NCI-H2029 treated with DMSO at 0.1 percent for 48 hours (cell line): ENCODE data around the gene WNT3A.
A peak's percentile ranks its signal among the peaks of the same experiment; 100 is the strongest.

ENCODE experiments used
- DNase-seq: peaks from one replicate; lab custom pipeline; 2025; lab: John Stamatoyannopoulos, UW

Gene WNT3A

GRCh38 chr1:228101614-228101993 is 94.8 kb downstream of the WNT3A start:
- no peak for DNase-seq

DNA sequence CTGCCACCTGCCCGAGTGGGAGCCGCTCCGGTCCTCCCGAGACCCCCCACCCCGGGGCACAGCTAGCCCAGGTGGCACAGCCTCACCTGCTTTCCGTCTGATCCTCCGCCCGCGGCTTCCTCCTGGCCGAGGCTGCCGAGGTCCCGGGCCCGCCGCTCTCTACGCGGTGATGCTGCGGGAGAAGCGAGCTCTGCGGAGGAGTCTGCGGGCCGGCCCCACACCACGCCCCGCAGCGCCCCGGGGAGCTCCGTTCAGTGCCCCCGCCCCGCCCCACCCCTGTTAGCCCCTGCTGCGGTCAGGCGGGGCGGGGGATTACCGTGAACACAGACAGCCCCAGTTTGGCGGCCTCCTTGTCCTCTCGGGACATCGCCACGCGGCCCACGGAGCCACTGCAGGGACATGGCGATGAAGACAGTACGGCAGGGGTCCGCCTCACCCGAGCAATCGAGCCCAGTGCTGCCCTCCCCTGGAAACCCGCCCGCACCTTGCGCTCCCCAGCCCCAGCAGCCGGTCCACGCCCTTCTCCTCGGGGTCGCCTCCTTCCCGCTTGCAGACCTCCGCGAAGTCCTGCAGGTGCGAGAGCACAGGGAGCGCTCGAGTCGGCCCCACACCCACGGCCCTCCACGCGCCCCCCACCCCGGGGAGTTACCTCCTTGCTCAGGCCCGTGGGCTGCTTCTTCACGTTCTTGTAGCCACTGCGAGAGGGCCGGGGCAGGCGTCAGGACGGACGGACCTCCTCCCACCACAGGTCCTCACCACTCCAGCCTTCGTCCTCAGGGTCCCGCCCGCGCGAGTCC is 95.4 kb downstream of the WNT3A start:
- no peak for DNase-seq

DNA sequence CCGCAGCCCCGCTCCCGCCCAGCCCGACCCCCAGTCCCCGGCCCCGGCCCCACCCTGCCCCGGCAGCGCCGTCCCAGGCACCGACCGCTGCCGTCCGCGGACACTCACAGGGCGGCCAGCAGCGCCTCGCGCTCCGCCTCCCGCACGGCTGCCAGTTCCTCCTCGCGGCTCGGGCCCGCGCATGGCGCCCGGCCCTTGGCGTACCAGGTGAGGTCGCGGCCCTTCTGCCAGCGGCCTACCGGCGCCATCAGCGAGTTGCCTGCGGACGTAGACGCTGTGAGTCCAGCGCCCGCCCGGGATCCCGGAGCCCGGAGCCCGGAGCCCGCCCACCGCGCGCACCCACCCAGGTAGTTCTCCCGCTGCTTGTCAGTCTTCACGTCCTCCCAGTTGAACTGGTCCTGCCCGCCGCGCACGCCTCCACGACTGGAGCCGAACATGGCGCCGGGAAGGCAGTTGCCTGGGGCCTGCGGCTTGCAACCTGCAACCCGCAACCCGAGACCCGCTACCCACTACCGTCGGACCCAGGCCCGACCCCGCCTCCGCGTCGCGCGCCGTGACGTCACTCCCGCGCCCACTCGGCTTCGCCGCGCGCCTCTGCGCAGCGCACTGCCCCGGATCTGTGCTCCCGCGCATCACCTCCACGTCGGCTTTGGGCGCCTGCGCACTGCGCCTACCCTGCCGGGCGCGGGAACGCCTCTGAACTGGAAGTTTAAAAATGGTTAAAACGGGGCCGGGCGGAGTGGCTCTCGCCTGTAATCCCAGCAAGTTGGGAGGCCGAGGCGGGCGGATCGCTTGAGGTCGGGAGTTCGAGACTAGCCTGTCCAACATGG is 96.2 kb downstream of the WNT3A start, which contains the start of gene C1orf35:
Gene C1orf35, minus strand, starts transcription at position 535 of the 830 bp plus-strand sequence. Its CDS starts 98 bp downstream, at position 437.
- DNase-seq, result peak; percentile 51

GRCh38 chr1:228104526-228105269 is 97.9 kb downstream of the WNT3A start:
- no peak for DNase-seq

DNA sequence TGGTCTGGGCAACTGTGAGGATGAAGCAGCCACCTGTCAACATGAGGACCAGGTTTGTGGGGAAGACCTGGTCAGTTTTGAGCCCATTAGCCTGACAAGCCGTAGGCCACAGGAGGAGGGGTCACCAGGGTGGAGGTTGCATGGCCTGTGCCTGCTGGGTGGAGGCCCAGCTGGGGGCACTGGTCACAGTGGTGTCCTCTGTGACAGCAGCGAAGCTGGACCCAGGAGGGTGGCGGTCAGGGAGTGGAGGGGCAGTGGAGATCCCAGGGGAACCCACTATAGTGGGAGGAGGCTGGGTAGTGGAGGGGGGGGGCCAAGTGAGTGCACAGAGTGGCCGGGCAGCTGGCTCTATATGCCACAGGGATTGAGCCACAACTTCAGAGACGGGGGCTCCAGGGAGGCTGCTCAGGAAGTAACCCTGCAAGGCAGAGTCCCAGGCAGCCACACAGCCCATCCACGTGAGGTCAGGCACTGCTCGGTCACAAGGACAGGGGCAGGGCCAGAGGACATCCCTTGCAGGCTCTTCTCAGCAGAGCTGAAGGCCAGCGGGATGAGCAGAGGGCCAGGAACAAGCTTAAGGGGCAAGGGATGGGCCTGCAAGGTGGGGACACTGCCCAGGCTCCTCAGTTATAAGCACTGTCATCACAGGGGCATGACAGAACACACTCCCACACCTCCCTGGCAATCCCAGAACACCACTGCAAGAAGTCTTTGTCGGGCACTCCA is 98.6 kb downstream of the WNT3A start:
- no peak for DNase-seq

GRCh38 chr1:228105996-228106799 is 99.4 kb downstream of the WNT3A start:
- no peak for DNase-seq

DNA sequence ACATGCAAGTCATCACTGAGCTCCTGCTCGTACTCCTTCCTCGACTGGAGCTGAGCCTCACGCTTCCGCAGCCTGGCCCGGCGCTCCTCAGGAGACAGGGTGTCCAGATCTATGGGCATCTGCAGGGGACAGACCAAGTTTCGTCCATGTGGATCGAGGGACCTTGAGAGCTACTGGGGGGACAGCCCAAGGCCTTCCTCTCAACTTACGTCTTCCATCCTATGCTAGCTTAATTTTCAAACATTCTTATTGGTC is 99.9 kb downstream of the WNT3A start:
- no peak for DNase-seq

DNA sequence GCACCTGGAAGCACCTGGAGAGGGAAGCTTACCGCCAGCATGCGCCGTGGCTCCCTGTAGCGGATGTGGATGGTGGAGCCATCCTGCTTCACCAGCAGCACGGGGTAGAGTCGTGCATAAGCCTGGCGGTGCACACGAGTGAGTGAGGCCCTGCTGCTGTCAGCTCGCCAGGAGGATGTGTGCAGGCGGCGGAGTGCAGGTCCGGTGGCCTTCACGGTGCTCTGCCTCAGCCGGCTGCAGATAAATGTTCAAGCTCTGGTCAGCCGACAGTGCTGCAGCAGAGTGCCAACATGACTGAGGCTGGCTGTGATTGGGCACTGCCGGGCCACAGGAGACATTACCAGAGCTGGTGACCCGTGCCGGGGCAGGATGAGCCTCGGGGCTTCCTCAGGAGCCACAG is 100.8 kb downstream of the WNT3A start:
- DNase-seq, result no peak

GRCh38 chr1:228108055-228108690 is 101.4 kb downstream of the WNT3A start:
- DNase-seq, result no peak

GRCh38 chr1:228108742-228109072 is 101.9 kb downstream of the WNT3A start:
- DNase-seq, result no peak

- peak; percentile 82 for DNase-seq
Observed at GRCh38 chr1:228109073-228109961, 102.5 kb downstream of the WNT3A start, which contains the start of gene MRPL55. Gene MRPL55 (minus strand): TSS chr1:228109299. CDS start chr1:228108260, 1,039 bp downstream.

- DNase-seq, result no peak
Observed at GRCh38 chr1:228109962-228110488, 103.2 kb downstream of the WNT3A start.

GRCh38 chr1:228110556-228110955 is 103.8 kb downstream of the WNT3A start:
- no peak for DNase-seq
